DND-41 (cell line): ENCODE measurements around the gene EMP2.

Experiments used
- ATAC-seq: fragments of 200-7000 bp; cut with Tn5 transposase; 3 replicates; pipeline ENCODE4 v1.9.1; 2021; ENCODE audit warnings: low read depth; ENCODE audit not compliant: insufficient read depth
- DNase-seq: peaks from one replicate; pipeline ENCODE4 v3.0.0-alpha.2; 2020
- H2AFZ ChIP-seq: 2 replicates; pipeline ENCODE4 v1.6.0; 2012; ENCODE audit warnings: low read depth, low read length
- H3K27ac ChIP-seq: 2 replicates; pipeline ENCODE4 v1.5.1; 2012; ENCODE audit warnings: low read length, inconsistent platforms
- H3K27me3 ChIP-seq: fragments of 200-600 bp; sonication (generic); 2 replicates; pipeline ENCODE4 v1.6.0; 2012; ENCODE audit warnings: low read length, mild to moderate bottlenecking, inconsistent platforms; ENCODE audit not compliant: insufficient read depth, poor library complexity
- H3K36me3 ChIP-seq: 2 replicates; pipeline ENCODE4 v1.5.1; 2012; ENCODE audit warnings: low read length, inconsistent platforms; ENCODE audit not compliant: insufficient read depth
- H3K4me1 ChIP-seq: 2 replicates; pipeline ENCODE4 v1.5.1; 2012; ENCODE audit warnings: mild to moderate bottlenecking, low read length; ENCODE audit not compliant: insufficient read depth
- H3K4me2 ChIP-seq: 2 replicates; pipeline ENCODE4 v1.6.0; 2012; ENCODE audit warnings: mild to moderate bottlenecking, moderate library complexity, low read length, inconsistent platforms; ENCODE audit not compliant: insufficient read depth
- H3K4me3 ChIP-seq, 2 experiments: fragments of 200-600 bp in 1 of 2; shearing (Covaris generic) in 1 of 2; 2 replicates each; pipeline ENCODE4 v1.5.1; 2012 to 2016; ENCODE audit warnings: inconsistent platforms in 2 of 2, low read length in 2 of 2, mild to moderate bottlenecking in 2 of 2, low read depth in 1 of 2, moderate library complexity in 1 of 2
- H3K79me2 ChIP-seq: 2 replicates; pipeline ENCODE4 v1.6.0; 2012; ENCODE audit warnings: low read length, inconsistent platforms; ENCODE audit not compliant: insufficient read depth
- H3K9ac ChIP-seq: 2 replicates; pipeline ENCODE4 v1.6.0; 2012; ENCODE audit warnings: low read depth, mild to moderate bottlenecking, inconsistent platforms, low read length, moderate library complexity
- H3K9me3 ChIP-seq: 2 replicates; pipeline ENCODE4 v1.5.1; 2012; ENCODE audit warnings: low read length, moderate library complexity, mild to moderate bottlenecking, inconsistent platforms; ENCODE audit not compliant: insufficient read depth, severe bottlenecking
- H4K20me1 ChIP-seq: 2 replicates; pipeline ENCODE4 v1.6.0; 2012; ENCODE audit warnings: low read length; ENCODE audit not compliant: insufficient read depth
- EZH2 ChIP-seq: IDR thresholded peaks from 3 replicates; pipeline ENCODE4 v1.6.1; 2012; ENCODE audit warnings: borderline replicate concordance, low read depth, mild to moderate bottlenecking, moderate library complexity, low read length, inconsistent platforms; ENCODE audit not compliant: severe bottlenecking
- TF ChIP-seq, protein P1 (sequence below): IDR thresholded peaks from 2 replicates; pipeline ENCODE4 v1.5.1; 2012; ENCODE audit warnings: borderline replicate concordance, low read length, moderate library complexity, mild to moderate bottlenecking; ENCODE audit not compliant: poor library complexity, severe bottlenecking; ENCODE audit errors: extremely low read depth

Gene EMP2

DNA sequence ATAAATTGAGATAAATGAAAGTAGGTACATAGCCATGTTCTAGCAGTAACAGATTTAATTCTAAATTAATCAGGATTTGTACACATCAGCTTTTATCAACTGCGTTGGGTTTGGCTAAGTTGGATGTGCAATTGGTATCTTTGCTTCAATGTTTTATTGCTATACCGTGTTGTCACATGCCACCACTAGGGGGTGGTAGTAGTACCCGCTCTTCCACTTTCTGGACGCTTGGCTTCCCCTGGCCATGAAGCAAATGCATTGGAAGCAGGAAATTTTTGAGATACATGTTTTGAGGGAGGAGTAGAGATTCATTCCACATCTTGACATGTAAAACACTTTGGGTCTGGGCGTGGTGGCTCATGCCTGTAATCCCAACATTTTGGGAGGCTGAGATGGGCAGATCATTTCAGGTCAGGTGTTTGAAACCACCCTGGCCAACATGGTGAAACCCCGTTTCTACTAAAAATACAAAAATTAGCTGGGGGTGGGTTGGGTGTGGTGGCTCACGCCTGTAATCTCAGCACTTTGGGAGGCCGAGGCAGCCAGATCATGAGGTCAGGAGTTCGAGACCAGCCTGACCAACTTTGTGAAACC is 58.6 kb downstream of the EMP2 start:
- peak; percentile 68; the same call in 2 of the 3 replicates for ATAC-seq
- H3K4me1 ChIP-seq, result no peaks in the 10 kb centered on the region

DNA sequence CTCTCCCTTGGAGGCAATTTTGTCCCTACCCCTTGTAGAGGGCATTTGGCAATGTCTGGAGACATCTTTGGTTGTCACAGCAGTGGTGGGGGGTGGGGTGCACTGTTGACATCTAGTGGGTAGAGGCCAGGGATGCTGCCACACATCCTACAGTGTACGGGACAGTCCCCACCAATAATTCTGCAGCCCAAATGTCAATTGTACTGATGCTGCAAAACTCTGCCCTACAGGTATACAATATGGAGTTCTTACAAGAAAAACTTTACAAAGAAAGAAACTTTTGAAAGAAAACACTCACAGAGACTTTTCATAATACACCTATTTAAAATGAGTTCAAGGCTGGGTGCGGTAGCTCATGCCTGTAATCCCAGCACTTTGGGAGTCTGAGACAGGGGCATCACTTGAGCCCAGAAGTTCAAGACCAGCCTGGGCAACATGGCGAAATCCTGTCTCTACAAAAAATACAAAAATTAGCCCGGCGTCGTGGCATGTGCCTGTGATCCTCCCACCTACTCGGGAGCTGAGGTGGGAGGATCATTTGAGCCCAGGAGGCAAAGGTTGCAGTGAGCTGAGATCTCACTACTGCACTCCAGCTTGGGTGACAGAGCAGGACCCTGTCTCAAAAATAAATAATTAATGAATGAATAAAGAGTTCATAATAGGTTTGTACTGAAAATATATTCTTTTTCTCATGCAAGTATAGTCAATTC is 59.4 kb downstream of the EMP2 start:
- no peak overlapping the region for H3K27ac ChIP-seq
- H3K9me3 ChIP-seq, result no peaks in the 10 kb centered on the region
- H3K9ac ChIP-seq, result no peak overlapping the region
- no peaks in the 10 kb centered on the region for H3K27me3 ChIP-seq
- TF ChIP-seq, protein P1, sequence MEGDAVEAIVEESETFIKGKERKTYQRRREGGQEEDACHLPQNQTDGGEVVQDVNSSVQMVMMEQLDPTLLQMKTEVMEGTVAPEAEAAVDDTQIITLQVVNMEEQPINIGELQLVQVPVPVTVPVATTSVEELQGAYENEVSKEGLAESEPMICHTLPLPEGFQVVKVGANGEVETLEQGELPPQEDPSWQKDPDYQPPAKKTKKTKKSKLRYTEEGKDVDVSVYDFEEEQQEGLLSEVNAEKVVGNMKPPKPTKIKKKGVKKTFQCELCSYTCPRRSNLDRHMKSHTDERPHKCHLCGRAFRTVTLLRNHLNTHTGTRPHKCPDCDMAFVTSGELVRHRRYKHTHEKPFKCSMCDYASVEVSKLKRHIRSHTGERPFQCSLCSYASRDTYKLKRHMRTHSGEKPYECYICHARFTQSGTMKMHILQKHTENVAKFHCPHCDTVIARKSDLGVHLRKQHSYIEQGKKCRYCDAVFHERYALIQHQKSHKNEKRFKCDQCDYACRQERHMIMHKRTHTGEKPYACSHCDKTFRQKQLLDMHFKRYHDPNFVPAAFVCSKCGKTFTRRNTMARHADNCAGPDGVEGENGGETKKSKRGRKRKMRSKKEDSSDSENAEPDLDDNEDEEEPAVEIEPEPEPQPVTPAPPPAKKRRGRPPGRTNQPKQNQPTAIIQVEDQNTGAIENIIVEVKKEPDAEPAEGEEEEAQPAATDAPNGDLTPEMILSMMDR, result no peak
- TF ChIP-seq EZH2, result no peak
- H3K4me1 ChIP-seq, result no peaks in the 10 kb centered on the region
- H2AFZ ChIP-seq, result no peak overlapping the region
- DNase-seq (no peak), ATAC-seq (no peak)
- no peak overlapping the region for H3K4me2 ChIP-seq
- no peaks in the 10 kb centered on the region for H3K79me2 ChIP-seq
- no peaks in the 10 kb centered on the region for H3K36me3 ChIP-seq
- no peak overlapping the region for H3K4me3 ChIP-seq
- H4K20me1 ChIP-seq, result no peaks in the 10 kb centered on the region

More for the DNA sequence above, 58.6 kb downstream of the EMP2 start:
- Histone ChIP-seq H3K27me3 (no peaks in the 10 kb centered on the region), H3K79me2 (no peaks in the 10 kb centered on the region), H3K27ac (no peak overlapping the region), H3K9me3 (no peaks in the 10 kb centered on the region), H3K4me3 (no peak overlapping the region), H3K9ac (no peak overlapping the region), H3K36me3 (no peaks in the 10 kb centered on the region), H2AFZ (no peak overlapping the region), H3K4me2 (no peak overlapping the region), H4K20me1 (no peaks in the 10 kb centered on the region)
- peak; percentile 40 for DNase-seq
- TF ChIP-seq EZH2, result no peak
- TF ChIP-seq, protein P1, result peak; percentile 83

DNA sequence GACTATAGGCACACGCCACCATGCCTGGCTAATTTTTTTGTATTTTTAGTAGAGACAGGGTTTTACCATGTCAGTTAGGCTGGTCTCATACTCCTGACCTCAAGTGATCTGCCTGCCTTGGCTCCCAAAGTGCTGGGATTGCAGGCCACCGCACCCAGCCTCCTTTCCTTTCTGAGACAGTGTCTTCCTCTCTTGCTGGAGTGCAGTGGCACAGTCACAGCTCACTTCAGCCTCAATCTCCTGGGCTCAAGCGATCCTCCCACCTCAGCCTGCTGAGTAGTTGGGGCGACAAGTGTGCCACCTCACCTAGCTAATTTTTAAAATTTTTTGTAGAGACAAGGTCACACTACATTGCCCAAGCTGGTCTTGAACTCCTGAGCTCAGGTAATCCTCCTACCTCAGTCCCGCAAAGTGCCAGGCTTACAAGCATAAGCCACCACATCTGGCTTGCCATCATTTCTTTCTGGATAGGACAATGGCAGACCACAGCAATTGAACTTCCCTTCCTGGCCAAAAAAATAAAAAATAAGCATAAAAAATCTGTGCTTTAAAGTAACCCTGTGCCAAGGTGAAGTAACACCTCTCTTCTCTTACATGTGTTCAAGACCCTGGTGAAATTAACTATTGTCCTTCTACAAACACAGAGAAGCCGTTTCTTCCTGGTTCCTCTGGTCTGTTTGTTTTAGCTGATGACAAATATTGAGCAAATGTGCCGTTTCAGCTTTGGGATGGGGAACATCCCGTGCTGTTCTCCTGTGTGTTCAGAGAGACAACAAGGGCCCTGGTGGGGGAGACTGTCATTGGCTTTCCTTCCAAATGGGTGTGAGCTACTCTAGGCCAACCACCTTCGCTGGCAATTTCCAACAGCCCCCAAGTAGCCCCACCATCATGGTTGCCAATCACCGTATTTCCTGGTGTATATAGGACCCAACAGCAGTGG is 60.2 kb downstream of the EMP2 start:
- no peak overlapping the region for H2AFZ ChIP-seq
- H3K27me3 ChIP-seq, result no peaks in the 10 kb centered on the region
- ATAC-seq, result no peak
- DNase-seq, result no peak
- H3K4me1 ChIP-seq, result no peaks in the 10 kb centered on the region
- no peaks in the 10 kb centered on the region for H3K79me2 ChIP-seq
- no peak overlapping the region for H3K4me3 ChIP-seq
- H3K9me3 ChIP-seq, result no peaks in the 10 kb centered on the region
- H3K36me3 ChIP-seq, result no peaks in the 10 kb centered on the region
- no peak overlapping the region for H3K27ac ChIP-seq
- no peaks in the 10 kb centered on the region for H4K20me1 ChIP-seq
- TF ChIP-seq EZH2, result no peak
- TF ChIP-seq, protein P1, result no peak
- H3K4me2 ChIP-seq, result no peak overlapping the region
- H3K9ac ChIP-seq, result no peak overlapping the region
